Measurements from ENCODE around the gene OAT.

- no peak for TF ChIP-seq KDM1A (IDR thresholded peaks at IDR 0.05; ENCODE audit: low read depth)
- no peak for TF ChIP-seq JUN (IDR thresholded peaks at IDR 0.05)
- TF ChIP-seq ZNF302 (CRISPR knock-in tag; IDR thresholded peaks at IDR 0.05): no peak
- no peak for TF ChIP-seq EP300 (IDR thresholded peaks at IDR 0.05)
Measured at GRCh38 chr10:124378881-124379471, 39.7 kb downstream of the OAT start.

All from A549 (cell line).